ENCODE data around the gene PTTG1IP.
"Not testable (repeated sequence)": the region's sequence is repeated elsewhere in the genome, so short reads cannot be mapped to it uniquely, and the experiment has no call there.

The PTTG1IP gene, protein sequence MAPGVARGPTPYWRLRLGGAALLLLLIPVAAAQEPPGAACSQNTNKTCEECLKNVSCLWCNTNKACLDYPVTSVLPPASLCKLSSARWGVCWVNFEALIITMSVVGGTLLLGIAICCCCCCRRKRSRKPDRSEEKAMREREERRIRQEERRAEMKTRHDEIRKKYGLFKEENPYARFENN

DNA sequence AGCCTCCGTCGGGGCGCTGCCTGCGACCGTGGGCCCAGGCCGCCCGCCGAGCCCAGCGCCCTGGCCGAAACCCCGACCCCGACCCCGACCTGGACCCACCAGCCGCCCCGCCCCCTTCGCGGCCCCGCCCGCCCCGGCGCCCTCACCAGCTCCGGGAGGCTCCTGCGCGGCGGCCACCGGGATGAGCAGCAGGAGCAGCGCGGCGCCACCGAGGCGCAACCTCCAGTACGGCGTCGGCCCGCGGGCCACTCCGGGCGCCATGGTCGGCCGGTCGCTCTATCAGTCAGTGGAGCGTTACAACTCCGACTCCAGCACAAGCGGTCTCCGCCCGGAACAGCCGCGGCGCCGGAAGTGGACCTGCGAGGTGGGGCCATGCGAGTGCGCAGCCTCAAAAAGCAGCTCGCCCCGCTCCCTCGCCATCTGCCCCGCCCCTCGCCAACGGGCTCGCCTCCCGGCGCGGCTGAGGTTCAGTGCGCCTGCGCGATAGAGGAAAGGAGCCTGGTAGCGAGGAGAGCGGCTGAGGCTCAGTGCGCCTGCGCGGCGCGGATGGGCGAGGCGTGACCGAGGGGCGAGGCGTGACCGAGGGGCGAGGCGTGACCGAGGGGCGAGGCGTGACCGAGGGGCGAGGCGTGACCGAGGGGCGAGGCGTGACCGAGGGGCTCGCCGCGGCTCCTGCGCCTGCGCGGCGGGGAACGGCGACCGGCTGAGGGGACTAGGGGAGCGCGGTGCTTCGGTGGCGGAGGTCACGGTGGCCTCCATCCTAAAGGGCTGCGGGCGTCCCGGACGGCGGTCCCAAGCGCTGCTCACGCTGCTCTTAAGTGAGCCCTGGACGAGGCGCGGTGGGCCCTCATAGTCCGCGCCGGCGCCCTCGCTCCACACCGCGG, at the start of gene PTTG1IP:
TSS of gene PTTG1IP (minus strand) at position 335 of the 884 bp plus-strand sequence. CDS start at position 261, 74 bp downstream.
- DNase-seq (ENCODE audit: low read depth in 2 of 2) = peak; percentile 98

DNA sequence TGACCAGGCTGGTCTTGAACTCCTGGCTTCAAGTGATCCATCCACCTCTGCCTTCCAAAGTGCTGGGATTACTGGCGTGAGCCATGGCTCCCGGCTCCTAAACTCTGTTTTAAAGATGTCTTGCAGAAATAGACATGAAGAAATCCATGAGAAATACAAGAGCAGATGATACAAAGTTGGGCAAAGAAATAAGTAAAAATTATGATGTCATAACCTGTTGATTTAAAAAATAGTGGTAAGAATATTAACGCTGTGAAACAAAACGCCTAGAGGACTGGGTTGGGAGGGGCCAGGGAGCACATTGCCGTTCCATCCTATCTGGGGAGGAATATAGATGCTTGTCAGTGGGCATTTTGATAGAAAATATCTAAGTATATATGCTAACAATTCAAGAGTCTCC, 48.4 kb upstream of the PTTG1IP start:
- no peak for DNase-seq (ENCODE audit: low read depth in 2 of 2)

DNA sequence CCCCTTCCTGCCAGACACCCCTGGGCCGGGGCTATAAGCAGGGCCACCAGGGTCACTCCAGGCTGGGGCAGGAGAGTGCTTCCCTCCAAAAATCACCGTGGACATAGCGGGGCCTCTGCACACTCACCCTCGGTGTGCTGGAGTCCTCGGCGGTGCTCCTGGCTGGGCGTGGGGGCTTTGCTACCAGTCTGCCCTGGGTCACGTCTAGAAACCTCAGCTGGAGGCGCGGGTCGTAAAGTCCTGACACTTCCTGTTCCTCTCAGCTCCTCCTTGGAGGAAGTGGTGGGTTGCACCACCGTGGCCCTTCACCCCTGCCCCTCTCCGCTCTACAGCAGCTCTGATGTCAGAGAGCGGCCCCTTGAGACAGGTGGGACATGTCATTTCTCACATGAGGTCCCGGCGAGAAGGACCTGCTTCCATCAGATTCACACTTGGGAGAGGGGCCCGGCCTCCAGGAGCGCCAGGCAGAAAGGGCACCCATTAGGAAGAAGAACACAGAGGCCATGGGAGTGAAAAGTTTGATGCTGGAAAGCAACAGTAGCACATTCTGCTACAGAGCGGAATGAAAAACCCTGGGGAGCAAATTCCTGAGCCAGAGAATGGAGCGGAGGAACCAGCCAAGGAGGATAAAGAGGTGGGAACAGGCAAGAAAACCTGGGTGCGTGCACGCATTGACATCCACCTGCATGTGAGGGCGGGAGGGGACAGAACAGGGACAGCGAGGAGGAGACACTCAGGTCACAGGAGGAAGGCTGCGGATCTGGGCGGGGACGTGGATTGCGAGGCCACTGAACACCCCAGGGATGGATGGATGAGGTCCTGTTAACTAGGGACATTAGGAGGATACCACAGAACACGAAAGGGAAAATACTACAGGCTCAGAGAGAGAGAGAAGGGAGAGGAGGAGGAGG, 47.5 kb upstream of the PTTG1IP start, which contains the start of gene ITGB2:
TSS of gene ITGB2 (minus strand) at position 206 of the 911 bp plus-strand sequence. CDS start 10,117 bp downstream, outside the sequence.
- DNase-seq (ENCODE audit: low read depth in 2 of 2) = peak in 1 of 2 experiments; percentile 63

DNA sequence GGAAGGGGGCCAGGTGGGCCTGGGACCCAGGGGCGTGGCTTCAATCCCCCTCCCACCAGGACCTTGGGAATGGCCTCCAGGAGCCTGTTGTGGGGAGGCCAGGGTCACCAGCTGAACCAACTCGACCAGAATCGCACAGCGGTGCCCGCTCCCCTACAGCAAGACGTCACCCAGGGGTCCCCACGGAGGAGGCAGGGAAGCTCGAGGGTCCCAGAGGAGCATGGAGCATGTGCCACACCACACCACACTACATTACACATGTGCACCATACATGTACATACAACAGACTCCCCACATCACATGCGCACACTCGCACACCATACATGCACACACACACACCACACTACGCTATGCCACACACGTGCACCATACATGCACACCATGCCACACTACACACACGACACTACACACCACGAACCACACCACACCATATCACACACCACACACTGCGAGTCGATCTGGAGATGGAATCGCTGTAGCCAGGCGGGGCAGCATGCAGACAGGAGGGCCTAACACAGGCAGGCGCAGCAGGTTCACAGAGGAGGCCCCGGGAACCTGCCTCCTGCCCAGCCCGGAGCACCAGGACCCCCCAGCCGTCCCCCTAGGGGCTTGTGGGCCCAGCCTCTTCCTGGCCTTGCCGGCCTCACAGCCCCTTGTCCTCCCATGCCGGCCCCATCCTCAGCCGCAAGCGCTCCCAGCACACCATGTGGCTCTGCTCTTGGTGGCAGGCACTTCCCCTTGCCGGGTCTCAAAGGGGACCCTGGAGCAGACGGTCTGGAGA, 46.6 kb upstream of the PTTG1IP start:
- DNase-seq (ENCODE audit: low read depth in 2 of 2) = no peak

DNA sequence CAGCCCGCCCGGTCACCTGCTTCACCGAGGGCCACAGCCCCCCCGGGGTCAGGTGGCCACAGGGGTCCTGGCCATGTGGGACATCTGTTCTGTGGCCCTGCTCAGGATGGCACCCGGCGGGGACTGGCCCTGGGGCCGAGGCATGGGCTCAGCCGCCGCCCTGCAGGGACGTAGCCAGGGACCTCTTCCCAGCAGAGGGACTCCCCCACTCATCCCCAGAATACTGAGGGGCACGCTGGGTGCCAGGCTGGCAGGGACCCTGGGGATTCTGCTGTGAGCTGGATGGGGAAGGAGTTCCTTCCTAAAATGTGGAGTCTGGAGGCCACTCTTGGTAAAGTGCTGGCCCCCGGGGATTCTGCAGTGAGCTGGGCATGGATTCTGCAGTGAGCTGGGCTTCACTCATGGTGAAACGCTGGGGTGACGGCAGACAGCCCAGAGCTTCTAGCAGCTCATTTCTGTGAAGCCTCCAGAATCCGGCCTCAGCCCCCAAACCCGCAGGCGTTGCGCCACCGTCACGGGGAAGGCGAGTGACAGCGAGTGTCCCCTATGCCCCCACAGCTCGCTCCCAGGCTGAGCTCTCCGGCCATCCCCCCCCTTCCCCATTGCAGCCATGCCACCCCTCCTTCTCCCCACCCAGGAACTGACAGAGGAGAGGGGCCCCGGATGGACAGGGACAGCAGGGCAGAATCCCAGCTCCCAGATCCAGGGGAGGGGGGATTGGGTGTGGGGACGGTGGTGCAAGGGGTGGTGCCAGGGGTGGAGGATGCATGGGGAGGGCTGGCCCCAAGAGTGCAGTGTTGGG, 45.8 kb upstream of the PTTG1IP start:
- DNase-seq (ENCODE audit: low read depth in 2 of 2) = no peak

DNA sequence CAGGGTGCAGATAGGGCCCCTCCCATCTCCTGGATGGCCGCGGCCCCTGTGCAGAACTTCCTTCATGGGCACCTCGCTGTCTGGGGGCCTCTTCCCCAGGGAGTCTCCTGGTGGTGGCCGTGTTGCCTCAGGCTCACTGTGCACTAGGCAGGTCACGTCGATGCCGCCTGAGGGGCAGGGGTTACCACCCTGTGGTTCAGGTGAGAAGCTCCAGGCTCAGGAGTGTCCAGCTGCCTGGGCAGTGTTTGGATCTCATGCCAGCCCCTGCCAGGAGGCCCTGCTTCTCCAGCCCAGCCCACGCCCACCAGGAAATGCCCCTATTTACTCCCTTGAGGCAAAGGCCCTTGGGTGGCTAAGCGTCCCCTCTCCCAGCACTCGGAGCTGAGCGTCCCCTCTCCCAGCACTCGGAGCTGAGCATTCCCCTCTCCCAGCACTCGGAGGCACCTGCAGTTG, 45.1 kb upstream of the PTTG1IP start:
- no peak for DNase-seq (ENCODE audit: low read depth in 2 of 2)

DNA sequence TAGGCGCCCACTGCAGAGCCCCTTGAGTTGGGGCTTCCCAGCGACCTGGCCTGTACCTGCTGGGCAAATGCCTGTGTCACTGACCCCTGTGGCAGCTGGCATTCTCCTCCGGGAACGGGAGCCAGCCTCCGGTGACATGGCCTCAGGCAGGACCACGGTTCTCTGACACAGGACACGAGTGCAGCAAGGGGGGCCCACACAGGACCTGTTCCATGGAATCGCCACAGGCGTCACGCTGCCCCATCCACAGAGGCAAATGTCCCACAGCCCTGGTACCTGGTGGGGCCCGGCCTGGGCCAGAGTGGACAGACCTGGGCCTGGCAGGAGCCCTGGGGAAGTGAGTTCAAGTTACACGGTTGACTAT, 44.6 kb upstream of the PTTG1IP start:
- no peak for DNase-seq (ENCODE audit: low read depth in 2 of 2)

DNA sequence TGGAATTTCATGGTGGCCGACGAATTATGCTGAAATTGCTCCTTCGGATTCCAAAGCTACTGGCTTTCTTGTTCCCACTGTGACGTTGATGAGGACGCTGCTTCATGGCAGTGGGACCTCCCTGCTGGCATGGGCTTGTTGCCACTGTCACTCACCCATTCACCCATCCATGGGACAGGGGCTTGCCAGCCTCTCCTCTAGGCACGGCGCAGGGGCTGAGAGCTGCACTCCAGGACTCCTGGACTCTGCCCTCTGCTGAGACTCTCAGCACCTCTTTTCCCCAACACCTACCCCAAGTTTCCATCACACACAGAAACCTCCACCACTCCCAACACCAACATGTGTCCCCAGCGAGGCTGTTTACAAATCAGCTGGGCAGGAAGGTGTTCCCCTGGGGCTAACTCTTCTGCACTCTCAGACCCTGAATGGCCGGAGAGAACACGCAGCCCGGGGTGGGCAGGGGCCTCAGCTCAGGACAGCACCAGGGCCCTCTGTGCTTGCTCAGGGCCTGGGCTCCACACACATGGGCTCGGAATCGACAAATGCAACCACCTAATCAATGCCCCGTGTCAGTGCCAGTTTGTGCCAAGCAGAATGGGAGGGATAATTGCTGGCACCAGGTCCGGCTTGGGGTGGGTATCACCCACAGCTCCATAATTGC, 44.1 kb upstream of the PTTG1IP start:
- no peak for DNase-seq (ENCODE audit: low read depth in 2 of 2)

DNA sequence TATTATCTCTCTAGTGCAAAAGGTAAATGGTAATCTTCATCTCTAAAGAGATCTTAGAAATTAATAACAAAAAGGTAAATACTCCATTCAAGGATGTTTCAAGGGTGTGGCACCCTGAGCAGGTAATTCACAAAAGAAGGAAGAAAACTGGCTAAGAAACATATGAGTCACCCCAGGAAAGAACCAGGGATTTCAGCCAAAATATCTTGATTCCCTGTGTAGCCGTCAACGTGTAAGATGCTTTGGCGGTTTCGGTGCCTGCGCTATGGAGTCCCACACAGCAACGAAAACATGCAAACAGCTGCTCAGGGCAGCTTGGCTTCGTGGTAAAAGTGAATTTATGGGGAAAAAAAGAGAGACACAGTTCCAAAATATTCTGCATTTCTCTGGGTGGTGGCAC, 43.5 kb upstream of the PTTG1IP start:
- no peak for DNase-seq (ENCODE audit: low read depth in 2 of 2)

DNA sequence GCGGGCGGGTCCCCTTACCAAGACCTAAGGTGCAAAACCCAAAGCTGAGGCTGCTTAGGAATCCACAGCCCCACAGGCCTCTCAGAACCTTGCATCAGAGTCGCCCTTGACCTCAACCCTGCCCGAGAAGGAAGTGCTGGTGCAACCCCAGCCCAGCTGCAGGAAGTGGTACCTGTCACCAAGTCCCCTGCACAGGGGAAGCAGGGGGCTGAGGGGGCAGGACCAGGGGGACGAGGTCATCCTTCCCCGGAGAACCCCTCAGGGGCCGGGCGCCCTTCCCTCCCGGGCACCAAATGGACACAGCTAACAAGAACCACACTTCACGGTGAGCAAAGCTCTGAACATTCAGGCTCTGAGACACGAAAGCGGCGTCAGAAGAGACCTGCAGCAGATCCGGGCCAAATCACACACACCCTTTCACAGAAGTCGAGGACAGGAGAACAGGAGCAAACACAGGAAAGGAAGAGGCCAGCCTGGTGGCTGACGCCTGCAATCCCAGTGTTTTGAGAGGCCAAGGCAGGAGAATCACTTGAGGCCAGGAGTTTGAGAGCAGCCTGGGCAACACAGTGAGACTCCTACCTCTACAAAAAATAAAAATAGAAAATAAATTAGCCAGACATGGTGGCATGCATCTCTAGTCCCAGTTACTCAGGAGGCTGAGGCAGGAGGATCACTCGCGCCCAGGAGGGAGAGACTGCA, 40.8 kb upstream of the PTTG1IP start:
- no peak for DNase-seq (ENCODE audit: low read depth in 2 of 2)

DNA sequence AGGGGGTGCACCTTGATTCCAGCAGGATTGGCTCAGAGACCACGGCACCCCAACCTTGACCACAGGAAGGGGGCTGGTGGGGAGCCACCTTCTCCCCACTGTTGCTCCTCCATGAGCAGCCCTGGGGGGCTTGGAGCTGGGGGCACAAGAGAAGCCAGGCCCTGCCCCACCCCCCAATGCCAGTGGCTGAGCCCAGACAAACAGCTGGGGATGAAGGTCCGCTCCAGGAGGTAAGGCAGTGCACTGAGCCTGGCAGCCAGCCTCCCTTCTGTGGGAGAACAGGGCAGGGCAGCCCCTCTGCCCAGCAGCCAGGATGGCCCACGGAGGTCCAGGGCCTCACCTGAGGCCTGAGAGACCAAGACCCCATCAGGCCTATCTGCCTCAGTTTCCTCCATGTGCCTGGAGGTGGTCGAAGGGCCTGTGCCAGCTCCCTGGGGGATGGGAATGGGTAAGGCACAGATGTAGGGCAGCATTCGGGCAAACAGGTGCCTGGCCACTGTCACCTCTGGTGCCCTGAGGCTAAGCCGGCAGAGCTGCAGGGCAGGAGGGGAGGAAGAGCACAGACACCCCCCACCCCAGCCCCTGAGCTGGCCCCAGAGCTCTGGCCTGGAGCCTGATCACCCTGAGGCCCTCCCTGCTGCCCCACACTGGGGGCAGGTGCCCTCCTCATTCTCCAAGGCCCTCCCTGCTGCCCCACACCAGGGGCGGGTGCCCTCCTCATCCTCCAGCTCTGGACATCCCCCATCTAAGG, 40.1 kb upstream of the PTTG1IP start:
- DNase-seq (ENCODE audit: low read depth in 2 of 2) = no peak

DNA sequence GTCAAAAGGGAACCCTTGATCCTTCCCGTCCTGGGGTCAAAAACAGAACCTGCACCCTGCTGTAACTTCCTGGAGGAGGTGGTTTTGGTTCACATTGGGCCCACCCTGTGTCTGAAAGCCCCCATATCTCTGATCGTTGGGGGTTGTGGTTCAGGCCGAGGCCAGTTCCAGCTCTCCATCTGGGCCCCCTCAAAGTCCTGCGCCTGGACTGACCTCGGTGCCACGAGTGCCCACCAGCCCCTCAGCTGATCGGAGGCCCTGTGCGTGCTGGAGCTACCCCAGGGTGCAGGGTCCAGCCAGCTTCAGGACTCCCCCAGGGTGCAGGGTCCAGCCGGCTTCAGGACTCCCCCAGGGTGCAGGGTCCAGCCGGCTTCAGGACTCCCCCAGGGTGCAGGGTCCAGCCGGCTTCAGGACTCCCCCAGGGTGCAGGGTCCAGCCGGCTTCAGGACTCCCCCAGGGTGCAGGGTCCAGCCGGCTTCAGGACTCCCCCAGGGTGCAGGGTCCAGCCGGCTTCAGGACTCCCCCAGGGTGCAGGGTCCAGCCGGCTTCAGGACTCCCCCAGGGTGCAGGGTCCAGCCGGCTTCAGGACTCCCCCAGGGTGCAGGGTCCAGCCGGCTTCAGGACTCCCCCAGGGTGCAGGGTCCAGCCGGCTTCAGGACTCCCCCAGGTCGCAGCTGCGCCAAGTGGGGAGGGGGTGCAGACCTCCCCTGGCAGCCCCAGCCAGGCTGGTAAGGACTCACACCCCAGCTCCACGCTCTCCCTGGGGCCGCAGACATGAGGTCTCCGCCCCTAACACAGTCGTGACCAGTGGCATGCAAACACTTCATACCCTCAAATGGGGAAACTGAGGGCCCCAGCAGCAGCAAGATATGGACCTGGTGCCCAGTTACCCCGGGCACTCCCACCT, 39.3 kb upstream of the PTTG1IP start:
- not testable (repeated sequence) for DNase-seq (ENCODE audit: low read depth in 2 of 2)

DNA sequence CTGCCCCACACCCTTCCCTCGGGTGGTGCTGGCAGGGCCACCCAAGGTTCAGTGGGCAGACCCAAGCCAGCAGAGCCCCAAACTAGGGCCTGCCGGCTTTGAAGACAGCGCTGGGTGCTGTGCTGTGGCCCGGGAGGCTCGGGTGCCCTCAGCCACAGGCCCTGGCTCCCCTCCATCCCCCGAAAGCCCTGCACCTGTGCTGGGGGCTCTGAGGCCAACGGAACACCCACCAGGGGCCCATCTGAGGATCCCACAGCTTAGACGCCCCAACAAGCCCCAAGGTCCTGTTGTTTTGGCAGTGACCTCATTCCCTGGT, 38.6 kb upstream of the PTTG1IP start:
- DNase-seq (ENCODE audit: low read depth in 2 of 2) = no peak

DNA sequence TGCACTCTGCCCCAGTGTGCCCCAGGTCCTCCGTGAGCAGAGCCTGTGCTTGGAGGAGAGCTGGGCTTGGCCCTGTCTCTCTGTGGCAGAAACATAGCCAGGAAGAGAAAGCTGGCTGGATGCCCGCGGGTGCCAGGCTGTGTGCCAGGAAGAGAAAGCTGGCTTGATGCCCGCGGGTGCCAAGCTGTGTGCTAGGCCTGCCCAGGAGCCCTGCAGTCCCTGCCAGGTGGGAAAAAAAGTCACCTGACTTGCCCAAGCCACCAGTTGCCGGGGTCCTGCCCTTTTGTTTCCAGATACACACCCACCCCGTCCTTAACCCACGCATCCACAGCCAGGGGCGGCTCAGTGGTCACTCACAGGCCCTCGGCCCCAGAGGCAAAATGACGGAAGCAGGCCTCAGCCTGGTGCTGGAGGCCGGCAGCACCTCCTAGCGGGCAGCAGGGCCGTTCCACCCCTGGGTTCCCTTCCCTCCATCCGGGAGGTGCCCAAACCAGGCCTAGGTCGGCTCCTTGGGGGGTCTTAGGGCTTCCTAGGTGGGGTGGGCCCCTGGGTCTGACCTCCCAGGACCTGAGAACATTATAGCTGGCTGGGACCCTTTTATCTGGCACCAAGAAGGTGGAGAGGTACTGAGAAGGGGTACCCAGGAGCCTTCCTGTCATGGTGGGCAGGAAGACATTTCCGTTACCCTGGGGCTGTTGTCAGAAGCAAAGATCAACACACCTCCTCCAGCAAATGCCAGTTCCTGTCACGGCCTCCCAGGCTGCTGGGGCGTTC, 38.1 kb upstream of the PTTG1IP start:
- DNase-seq (ENCODE audit: low read depth in 2 of 2) = no peak

DNA sequence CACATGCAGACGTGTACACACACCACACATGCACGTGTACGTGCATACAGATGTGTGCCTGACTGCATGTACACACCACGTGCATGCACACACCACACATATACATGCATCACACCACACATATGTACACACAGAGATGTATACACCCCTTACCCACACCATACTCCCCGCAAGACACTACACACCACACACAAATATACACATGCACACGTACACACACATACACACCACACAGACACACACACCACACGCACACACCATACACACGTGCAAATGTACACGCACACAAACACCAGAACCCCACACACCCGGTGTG, 37.5 kb upstream of the PTTG1IP start:
- no peak for DNase-seq (ENCODE audit: low read depth in 2 of 2)

DNA sequence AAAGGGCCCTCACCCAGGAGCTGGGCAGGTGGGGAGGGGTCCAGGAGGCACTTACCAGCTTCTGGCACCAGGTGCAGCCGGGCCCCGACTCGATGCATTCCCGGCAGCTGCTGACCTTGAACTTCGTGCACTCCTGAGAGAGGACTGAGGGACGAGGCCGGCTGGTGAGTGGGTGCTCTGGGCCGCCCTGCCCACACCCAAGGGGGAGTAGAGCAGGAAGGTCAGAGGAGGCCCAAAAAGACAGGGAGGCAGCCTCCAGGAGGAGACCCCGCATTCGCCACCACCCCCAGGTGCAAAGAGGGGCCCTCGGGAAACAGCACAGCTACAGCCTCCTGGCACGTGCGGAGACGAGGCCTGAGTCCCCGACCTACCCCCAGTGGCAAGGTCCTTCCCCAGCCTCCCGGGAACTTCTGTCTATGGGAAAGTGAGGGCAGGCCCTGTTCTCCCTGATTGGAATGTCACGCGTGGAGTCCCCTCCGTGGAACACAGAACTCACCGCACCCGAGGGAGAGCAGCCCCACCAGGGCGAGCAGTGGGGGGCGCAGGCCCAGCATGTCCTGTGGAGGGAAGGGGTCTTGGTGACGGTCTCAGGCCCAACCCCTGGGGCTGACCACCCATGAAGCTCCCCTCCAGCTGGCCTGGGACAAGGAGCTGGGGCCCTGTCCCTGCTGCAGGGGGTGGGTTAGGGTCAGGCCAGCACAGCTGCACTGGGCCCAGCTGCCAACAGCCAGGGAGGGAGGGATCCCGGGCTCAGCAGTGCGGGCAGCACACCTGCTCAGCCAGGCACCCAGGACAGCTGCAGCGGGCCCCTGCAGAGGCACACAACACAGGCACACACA, 37.0 kb upstream of the PTTG1IP start:
- DNase-seq (ENCODE audit: low read depth in 2 of 2) = no peak
